ENCODE measurements around the gene GOSR2.
"Not testable (repeated sequence)": the region's sequence is repeated elsewhere in the genome, so short reads cannot be mapped to it uniquely, and the experiment has no call there.

Gene GOSR2

DNA sequence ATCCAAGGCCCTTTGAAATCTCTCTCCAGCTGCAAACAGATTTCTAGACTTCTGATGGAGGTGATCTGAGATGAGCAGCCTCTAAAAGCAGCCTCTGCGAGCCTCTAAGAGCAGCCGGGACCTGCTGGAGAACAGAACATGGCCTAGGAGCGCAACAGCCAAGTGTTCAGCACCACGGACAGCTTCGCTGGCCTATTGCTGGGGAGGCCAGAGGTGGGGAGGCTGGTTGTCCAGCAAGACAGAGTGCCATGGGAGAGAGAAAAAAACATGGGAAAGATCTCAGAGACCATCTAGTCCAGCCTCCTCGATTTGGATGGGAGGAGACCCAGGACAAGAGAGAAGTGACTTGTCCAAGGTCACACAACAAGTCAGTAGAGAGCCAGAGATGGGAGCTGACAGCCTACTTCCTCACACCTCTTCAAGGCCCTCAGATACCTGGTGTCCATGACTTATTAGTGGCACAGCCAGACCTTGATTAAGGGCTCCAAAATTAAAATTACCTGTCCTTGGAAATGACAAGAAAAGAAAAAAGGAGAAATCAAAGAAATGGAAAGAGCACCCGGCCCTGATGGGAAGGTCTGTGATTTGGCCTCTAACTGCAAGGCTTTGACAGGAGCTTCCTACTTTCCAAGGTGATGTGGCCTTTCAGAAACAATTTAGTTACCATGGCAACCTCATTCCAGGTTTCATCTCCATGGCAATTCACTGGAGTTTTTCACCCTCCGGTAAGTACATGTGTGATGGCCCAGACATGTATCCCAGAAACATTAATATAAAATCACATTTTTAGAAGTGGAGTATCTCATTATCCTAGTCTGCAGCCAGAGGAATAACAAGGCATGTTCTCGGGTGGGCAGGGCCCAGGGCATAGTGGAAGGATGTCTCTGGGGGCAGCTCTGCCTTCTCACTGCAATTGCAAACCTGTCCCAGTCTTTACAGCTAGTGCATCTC, 41.6 kb downstream of the GOSR2 start:
- DNase-seq, result no peak

DNA sequence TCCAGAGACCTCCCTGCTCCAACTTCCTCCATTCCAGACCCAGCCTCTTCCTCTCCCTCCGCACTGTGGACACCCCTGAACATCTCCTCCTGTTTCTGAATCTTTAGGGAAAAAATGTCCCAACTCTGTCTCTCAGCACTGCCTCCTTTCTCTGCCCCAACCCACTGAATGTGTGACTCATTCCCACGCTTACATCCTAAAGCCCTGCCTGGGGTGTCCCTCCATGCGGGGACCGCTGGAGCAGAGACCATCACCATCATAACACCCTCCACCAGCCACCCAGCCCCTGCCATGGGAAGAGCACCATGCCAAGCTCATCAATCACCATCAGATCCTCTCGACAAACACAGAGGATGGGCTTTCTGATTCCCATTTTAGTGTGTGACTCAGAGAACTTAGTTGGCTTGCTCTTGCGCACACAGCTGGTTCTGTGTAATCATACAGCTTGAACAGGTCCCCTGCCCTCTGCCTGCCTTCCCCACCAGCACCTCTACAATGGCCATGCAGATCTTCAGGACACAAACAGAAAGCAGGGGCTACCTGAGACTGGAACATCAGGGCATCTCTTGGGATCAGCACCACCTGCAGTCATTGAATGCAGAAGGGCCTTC, 45.4 kb downstream of the GOSR2 start:
- no peak for DNase-seq

DNA sequence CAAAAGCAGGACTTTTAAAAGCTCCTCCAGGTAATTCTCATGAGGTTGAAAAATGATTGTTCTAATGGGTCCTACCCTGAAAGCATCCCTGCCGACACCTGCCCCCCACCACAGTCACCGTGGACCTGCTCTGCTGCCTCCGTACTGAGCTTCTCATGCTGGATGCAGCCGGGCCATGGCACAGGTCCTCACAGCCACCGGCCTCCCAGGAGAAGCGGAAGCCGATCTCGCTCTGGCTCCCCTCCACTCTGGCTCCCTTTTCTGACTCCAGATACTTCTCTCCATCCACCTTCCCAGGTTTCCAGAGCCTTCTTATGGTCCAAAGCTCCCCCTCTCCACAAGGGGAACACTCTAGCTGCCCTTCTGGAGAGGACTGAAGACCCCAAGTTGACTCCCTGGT, 45.9 kb downstream of the GOSR2 start:
- no peak for DNase-seq

DNA sequence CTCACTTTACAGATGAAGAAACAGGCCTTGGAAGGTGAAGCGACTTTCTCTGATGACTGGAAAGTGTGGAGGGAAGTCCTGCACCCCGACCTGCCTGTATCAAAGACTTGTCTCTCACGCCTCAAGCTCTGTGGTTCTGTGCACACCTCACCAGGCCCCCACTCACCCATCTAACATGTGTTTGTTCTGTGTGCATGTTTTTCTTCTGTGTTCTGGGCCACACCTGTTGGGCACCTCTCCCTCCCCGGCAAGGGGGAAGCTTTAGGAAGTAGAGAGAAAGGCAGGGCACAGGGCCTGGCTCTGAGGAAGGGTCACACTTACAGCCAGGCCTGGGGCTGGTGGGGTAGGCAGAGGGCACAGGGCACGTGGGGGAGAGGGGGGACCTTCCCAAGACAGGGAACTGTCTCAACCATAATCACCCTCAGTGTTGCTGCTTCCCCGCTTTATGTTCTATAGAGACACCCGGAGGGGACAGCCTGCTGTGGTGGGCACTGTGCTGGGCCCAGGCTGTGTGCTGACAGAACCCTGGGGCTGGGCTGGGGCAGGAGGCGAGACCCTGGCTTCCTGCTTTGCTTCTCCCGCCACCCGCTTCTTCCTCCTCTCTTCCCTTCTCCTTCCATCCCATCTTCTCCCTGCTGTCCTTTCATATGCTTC, 48.8 kb downstream of the GOSR2 start:
- no peak for DNase-seq

DNA sequence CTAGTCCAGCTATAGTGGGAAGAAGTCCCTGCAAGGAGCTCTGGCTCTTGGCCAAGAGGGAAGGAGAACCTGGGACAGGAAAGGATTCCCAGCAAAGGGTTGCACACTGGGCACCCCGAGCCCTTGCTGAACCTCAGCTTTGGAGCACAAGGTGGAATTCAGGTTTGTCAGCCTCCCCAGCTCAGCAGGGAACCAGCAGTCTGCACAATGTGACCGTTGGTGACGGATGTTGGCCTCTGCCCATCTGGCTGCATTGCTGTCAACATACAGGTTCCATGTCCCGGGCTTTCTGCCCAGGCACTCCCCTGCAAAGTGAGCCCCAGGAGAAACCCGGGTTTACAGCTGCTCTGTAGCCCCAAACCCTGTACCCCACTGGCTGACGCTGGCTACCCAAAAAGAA, 49.4 kb downstream of the GOSR2 start:
- DNase-seq, result no peak

DNA sequence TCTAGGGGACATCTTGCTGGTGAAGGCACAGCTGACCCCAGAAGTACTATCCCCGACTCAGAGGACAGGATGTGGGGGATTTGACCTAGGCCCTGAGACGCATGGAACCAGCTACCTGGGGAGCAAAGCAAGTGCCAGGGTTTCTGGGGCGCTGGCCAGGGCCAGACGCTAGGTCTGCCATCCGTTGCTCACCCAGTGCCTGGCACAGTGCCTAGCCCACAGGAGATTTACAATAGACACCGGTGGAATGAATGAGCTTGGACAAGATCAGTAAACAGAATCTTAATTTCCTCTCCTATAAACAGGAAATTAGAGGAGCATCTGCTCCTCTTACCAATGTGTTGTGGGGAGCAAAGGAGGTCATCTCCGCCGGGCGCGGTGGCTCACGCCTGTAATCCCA, 51.1 kb downstream of the GOSR2 start:
- no peak for DNase-seq

DNA sequence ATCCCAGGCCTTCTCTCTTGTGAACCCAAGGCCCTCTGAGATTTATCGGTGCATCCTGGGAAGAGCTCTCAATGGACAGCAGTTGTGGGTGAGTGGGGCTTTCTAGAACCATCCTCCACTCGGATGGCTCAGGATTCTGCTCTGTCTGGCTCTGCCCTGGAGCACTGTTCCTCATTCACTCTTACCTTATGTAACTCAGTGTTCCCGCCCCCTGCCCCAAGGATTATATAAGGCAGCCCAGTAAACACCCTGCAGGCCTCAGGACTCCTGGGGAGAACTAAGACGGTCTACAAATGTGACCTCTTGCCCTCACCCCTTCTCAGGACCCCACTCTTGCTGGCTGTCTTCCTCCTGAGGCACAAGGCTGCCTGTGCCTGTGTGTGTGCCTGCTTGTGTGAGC, 52.3 kb downstream of the GOSR2 start:
- DNase-seq, result no peak

DNA sequence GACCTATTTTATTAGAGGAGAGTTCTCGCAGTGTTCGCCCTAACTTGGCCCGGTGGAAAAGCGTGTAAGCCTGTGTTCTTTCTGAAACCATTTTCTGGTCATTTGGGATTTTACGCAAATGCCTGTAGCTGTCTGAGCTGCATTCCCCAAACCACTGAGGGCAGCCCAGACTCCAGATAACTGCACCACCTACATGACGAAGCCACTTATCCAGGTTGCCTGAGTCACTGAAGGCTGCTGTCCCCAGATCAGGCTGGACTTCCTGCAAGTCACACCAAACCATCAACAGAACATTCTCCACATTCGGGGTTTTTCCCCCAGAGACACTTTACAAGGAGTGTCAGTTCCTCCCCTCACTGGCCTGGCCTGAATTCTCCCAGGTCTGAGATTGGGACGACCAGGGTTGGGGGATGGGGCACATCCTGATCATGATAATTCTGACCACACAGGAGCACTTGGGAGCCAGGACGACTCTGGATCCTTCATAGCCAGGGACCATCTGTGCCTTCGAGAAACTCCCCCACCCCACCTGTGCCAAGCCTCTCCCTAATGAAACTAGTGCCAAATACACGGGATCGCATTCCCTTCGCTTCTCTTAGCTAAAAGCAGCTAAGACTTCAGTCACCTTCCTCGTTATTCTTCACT, 53.8 kb downstream of the GOSR2 start:
- no peak for DNase-seq

DNA sequence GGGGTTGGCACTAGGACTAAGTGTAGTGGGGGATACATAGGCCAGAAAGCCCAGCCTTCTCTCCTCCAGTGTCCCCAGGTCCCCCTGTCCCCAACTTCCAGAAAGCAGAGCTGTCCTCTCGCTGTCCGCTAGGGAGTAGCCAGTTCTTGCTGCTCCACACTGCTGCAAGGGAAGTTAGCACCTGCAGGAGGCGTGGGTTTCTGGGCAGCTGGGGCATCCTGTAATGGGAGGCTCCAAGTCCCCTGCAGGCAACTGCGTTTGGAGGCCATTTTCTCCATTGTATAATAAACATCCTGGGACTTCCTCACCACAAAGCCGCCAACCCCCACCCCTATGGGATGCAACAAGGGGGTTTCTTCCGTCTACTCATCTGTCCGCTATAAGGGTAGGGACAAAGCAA, 54.4 kb downstream of the GOSR2 start:
- no peak for DNase-seq

DNA sequence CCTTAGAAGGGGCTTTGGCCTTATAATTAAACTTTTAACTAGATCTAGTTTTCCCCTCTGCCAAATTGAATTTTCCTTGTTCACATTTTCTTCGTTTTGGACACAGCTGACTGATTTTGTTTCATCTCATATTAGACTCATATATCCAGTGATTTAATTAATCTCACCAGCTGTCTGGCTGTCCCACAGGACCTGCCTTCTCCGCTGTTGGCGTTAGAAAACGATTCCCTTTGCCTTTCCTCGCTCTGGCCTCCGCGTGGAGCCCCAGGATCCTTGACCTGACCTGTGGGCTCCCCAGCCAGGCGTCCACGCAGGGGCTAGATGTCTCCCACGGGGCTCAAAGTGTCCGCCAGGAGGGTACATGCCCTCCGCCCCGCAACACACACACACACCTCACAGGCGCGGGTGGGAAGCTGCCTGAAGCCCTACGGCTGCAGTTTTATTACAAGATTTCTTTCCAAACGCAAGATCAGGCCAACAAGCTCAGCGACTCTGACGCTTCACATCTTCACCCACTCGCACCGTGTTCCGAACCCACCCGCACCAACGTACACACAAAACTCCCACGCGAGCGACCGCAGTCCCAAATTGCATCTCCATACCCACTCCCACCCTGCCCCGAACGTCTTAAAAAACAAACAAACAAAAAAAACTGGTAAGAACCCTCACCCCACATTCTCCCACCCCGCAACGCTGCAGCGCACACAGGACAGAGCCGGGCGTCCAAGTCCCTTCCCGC, 55.0 kb downstream of the GOSR2 start:
- no peak for DNase-seq

DNA sequence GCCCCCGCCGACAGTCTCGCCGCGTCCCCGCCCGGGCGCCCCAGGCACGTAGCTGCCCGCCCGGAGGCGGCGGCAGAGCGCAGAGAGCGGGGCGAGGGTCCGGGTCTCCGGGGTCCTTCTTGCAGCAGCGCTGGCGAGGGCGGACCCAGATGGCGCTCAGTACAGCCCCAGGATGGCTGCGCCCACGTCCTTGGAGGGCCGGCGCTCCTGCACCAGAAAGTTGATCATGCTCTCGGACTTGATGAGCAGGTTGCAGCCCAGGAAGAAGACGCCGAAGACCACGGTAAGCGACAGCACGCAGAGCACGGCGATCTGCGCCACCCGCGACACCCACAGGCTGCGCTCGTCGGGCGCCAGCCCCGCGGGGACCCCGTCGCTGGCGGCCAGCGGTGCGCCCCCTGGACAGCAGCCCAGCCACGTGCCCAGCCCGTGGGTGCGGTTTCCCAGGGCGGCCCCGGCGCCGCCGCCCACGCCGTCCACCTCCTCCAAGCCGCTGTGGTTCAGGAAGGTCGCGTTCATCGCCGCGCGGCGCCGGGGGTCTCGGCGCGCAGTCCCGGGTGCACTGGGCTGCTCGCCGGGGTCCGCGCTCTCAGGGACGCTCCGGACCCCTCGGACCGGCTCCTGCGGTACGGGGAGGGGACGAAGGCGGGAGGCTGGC, 55.7 kb downstream of the GOSR2 start:
- DNase-seq, result no peak

DNA sequence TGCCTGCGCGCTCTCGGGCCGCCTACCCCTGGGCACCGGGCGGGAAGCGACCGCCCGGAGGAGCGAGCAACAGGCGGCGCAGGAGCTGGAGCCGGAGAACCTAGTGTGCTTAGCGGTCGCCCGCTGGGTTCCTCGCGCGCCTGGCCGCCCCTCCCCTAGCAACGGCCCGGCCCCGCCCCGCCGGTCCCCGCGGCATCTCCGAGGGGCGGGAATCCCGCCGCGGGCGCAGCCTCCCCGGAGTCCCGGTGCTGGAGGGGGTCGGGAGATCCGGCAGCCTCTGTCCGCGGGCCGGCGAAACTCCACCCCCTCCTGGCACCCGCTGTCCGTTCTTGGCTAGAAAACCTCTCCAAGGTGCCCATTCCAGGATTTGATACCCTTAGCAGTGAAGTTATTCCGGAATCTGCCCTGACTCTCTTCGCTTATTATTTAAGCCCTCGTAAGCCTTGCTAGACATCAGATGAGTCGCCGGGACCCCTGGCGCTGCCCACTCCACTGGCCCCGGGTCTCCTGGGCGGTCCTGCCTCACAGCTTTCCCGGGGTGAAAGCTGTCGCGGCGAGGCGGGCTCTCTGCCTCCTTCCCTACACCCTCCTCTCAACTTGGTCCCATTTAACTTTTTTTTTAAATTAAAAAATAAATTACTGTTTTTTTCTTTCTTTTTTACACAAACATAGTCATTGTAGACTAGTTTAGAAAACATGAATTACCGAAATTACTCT, 56.3 kb downstream of the GOSR2 start, which contains the start of gene RPRML:
TSS of gene RPRML (minus strand) at position 107 of the 717 bp plus-strand sequence. CDS start 246 bp downstream, outside the sequence.
- no peak for DNase-seq

DNA sequence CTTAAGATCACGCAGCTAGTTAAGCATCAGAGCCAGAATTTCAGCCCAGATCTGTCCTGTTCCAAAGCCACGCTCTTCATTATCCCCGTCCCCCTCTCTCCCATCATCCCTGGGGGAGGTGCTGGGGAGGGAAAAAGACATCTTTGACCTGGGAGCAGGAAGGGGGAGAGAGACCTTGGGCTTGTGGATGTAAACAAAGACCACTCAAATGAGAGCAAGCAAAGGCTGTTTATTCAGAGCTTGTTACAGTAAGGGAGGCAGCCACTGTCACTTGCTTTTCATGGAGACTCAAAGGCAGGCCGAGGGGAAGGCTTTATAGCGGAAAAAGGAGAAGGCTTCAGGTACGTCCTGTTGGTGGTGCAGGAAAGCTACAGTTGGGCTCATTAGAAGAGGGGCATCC, 59.6 kb downstream of the GOSR2 start:
- no peak for DNase-seq

DNA sequence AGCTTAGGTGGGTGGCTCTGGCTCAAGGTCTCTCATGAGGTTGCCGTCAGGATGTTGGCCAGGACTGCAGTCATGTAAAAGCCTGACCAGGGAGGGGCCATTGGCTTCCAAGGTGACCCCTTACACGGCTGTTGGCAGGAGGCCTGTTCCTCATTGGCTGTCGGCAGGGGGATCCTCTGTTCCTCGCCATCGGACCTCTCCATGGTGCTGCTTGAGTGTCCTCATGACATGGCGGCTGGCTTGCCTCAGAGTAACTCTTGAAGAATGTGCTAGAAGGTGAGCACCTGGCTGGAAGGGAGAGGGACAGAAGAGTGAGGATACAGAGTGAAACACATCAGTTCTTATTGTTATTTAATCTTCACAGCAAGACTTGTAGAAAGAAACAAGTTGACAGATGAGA, 60.8 kb downstream of the GOSR2 start:
- no peak for DNase-seq

DNA sequence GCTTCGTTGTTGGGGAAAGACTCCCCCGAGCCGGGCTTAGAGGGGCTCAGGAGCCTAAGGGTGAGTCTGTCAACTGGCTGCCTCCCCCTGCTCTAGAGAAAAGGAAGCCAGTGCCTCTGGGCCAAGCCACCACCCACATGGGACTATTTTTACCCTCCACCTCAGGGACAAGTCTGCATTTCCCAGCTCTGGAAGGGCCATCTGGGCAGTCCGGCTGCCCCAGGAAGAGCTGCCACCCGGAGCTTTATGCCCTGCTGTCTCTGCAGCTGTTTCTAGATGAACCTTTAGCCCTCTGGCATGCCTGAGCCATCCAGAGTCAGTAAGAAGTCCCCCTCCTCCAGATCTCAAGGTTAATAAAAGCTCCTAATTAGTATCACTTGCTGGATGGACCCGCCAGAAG, 61.4 kb downstream of the GOSR2 start:
- no peak for DNase-seq

DNA sequence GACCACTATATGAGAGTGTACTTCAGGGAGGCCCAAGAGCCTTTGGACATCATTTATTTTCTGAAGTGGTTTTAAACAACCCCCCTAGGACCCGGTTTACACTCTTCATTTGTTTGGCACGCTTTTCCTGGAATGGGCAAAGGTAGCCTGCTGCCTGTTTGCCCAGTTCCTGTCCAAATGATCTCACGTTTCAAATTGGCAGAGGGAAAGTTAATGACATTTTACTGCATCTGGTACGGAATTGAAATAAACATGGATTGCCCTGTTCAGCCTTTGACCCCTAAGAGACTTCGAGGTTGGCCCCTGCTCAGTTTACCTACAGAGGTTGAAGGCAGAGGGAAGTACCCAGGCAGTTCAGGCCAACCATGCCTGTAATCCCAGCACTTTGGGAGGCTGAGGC, 61.9 kb downstream of the GOSR2 start:
- no peak for DNase-seq

DNA sequence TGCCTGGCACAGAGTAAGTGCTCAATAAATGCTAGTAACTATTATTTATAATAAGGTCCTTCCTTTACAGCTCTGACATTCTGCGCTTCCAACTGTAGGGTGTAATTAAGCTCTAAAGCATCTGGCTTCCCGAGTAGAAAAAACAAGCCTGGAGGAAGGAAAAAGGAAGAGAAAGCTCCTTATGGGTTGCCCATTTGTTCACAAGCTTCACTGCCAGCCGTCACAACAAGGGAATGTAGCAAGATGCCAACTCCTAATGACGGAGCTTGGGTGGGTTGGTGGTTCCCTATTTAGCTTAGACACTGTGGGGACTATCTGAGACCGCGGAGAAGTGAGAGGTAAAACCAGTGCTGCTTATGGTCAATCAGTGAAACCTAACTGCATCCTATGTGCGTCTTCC, 63.4 kb downstream of the GOSR2 start:
- DNase-seq, result no peak

DNA sequence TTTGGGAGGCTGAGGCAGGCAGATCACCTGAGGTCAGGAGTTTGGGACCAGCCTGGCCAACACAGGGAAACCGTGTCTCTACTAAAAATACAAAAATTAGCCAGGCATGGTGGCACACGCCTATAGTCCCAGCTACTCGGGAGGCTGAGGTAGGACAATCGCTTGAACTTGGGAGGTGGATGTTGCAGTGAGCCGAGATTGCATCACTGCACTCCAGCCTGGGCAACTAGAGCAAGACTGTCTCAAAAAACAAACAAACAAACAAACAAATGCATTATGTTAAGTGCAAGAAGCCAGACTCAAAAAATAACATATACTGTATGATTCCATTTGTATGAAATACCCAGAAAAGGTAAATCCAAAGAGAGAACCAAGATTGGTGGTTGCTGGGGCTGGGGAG, 65.0 kb downstream of the GOSR2 start:
- not testable (repeated sequence) for DNase-seq

DNA sequence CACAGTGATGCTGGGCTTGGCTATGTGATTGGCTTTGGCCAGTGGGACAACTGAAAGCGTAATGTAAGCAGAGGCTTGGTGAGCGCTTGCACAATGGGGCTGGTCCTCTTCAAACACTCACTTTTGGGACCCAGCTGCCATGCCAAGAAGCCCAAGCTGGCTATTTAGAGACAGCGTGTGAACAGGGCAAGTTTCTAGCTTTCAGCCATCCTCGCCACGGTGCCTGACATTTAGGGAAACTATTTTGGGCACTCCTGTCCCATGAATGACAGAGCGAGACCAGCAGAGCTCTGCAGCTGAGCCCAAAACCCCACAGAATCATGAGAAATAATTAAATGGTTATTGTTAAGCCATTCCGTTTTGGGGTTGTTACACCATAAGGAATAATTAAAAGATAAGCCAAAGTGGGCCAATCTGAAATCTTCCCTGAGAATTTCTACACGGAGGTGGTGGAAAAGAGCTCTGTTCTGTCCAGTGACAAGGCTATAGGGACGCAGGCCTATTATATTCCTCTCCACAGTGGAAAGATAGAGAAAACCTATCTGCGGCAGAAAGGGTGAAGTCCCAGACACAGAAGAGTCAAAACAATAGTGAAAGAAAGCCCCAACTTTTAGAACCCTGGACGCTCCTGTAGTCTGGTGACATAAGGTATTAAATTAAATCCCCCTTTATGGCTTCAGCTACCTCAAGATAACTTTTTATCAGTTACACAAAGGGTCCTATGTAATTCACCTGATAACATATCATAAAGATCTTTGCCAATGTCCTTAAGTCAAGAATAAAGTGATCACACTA, 66.9 kb downstream of the GOSR2 start:
- DNase-seq, result no peak

DNA sequence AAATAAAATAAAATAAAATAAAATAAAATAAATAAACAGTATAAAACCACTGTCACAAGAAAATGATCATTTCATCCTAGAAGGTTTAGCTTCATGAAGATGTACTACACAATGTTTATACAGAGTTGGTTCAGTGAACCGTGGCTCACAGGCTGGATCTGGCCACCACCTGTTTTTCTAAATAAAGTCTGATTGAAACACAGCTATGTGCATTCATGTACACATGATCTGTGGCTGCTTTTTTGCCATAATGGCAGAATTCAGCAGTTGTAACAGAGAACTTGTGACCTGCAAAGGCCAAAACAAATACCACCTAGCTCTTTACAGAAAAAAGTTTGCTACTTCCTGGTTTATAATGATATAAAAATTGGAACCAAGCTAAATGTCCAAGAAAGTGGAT, 68.7 kb downstream of the GOSR2 start:
- DNase-seq, result no peak

All from inflammatory macrophage (primary cell).